ENCODE data around the gene DHX38. TPM values are rescaled to one million over a fixed set of nuclear protein-coding genes. Genes with fewer than 3 reads are reported as not detected.
"Not testable (repeated sequence)": the region's sequence is repeated elsewhere in the genome, so short reads cannot be mapped to it uniquely, and the experiment has no call there.

Gene DHX38
- total RNA-seq = 100 to 1,000 TPM in 1 of 2 donors, 10 to 100 TPM in 1; 81.2 to 119 TPM

DNA sequence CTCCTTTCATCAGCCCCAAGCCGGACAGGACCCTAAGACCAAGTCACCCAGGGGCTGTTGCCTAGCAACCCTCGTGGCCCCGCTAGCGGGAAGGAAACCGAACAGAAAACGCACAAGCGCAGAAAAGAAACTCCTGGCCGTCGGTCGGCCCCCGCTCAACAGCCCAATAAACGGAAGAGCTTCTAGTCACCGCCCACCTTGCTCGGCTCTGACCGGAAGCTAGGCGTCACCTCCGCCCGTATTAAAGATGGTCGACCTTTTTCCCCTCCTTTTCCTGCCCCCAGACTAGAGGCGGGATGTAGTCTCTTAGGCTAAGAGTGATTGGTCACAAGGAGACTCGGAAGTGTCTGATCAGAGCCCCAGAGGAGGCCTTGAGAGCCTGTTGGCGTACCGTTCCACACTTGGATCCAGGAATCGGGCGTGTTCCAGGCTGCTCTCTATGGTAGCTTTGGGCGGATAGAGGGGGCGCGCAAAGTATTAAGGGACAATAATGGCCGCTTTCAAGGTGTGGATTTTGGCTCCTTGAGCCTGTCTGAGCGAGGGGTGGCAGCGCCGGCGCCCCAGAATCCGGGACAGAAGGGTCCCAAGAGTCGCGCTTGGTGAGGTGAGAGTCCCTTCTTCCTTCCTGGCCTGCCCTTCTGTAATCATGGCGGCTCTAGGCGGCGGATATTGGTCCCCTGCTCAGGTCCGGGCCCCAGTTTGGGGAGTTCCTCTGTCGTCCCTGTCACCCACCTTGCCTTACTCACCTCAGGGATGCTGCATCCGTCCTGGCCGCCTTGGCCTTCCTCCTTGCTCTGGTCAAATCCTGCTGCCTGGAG, at the start of gene DHX38, which contains the start of gene TXNL4B:
Gene DHX38, plus strand, starts transcription at position 400 of the 818 bp plus-strand sequence. CDS start 2,311 bp downstream, outside the sequence.
Gene TXNL4B, minus strand, starts transcription at position 173 of the 818 bp plus-strand sequence. CDS start 2,871 bp downstream, outside the sequence.
- ATAC-seq (peak; percentile 96 to 97), DNase-seq (ENCODE audit: low spot score in 2 of 2) (peak; percentile 85 to 93)
- Mint-ChIP-seq H3K36me3 (peaks cover 35 to 42% of the 10 kb centered on the region in 2 donors), H3K27ac (peak within 1 kb of the TSS; percentile 98 to 99), H3K9me3 (no peaks in the 10 kb centered on the region)

- no peak for DNase-seq (ENCODE audit: low spot score in 2 of 2)
- Mint-ChIP-seq H3K36me3 (peaks cover 7 to 19% of the 10 kb centered on the region in 2 donors), H3K27ac (no peak overlapping the region), H3K9me3 (no peaks in the 10 kb centered on the region)
- no peak for ATAC-seq
Measured at GRCh38 chr16:72044296-72044695, 49.4 kb upstream of the DHX38 start.

- Mint-ChIP-seq H3K9me3 (peaks cover 1 to 2% of the 10 kb centered on the region in 2 donors), H3K36me3 (peaks cover 11 to 21% of the 10 kb centered on the region in 2 donors), H3K27ac (no peak overlapping the region)
- DNase-seq (ENCODE audit: low spot score in 2 of 2) = no peak
- ATAC-seq = no peak
Measured at GRCh38 chr16:72044825-72045359, 48.8 kb upstream of the DHX38 start.

DNA sequence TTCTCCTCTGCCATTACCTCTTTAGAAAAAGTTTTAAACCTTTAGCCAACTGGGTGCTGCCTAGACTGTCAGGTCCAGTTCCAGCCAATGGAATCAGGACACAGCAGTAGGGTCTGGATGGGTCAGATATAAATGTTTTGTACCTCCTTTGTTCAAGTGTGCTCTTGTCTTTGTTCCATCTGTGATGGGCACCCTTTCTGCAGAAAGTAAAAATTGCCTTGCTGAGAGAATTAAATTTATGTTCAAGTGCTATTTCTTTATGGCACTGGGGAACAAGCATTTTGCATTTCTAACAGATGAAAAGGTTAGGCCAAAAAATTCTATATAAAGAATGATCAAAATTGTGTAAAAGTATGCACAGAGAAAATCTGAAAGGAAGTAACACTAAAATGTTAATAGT, 44.5 kb upstream of the DHX38 start:
- Mint-ChIP-seq H3K9me3 (peaks cover 4 to 5% of the 10 kb centered on the region in 2 donors), H3K36me3 (peaks cover 5 to 15% of the 10 kb centered on the region in 2 donors), H3K27ac (no peak overlapping the region)
- DNase-seq (ENCODE audit: low spot score in 2 of 2) (no peak), ATAC-seq (no peak)

DNA sequence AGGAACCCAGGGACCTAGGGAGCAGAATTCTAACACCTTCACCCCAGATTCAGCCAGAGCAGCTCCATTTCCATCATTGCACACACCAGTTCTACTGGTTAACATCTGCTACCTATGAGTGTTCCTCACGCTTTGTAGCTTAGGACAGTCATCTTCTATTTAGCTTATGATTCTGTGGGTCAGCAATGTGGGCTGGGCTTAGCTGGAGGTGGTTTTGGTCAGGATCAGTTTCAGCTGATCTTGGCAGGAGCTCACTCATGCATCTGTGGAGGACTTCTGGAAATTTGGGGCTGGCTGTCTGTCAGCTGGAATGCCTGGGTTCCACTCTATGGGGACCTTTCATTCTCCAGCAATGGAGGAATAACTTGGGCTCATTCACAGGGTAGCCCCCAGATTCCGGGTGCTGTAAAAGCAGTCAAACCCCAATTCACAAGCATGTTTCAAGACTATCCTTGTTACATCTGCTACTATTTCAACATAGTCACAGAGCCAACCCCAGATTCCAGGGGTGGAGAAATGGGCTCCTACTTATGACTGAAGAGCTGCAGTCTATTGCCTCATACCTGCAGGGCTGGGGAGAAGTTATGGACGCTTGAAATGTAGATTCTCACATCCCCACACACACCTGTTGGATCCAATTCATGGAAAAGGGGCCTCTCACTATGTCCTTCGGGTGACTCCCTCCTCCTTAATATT, 42.7 kb upstream of the DHX38 start:
- H3K9me3 Mint-ChIP-seq = peaks cover 4 to 5% of the 10 kb centered on the region in 2 donors
- ATAC-seq = no peak
- peaks cover 5 to 15% of the 10 kb centered on the region in 2 donors for H3K36me3 Mint-ChIP-seq
- H3K27ac Mint-ChIP-seq = no peak overlapping the region
- no peak for DNase-seq (ENCODE audit: low spot score in 2 of 2)

GRCh38 chr16:72051818-72052217, 41.8 kb upstream of the DHX38 start:
- peaks cover 4 to 5% of the 10 kb centered on the region in 2 donors for H3K9me3 Mint-ChIP-seq
- no peak overlapping the region for H3K27ac Mint-ChIP-seq
- DNase-seq (ENCODE audit: low spot score in 2 of 2) (no peak), ATAC-seq (no peak)
- H3K36me3 Mint-ChIP-seq = peaks cover 5 to 15% of the 10 kb centered on the region in 2 donors

- not testable (repeated sequence) for ATAC-seq; H3K9me3 Mint-ChIP-seq; H3K27ac Mint-ChIP-seq; H3K36me3 Mint-ChIP-seq; DNase-seq (ENCODE audit: low spot score in 2 of 2)
Measured at GRCh38 chr16:72054254-72054847, 39.3 kb upstream of the DHX38 start, which contains the start of gene HP. Gene HP, plus strand, starts transcription at chr16:72054505. Its CDS starts 148 bp downstream, at chr16:72054653.

GRCh38 chr16:72055911-72056310, 37.7 kb upstream of the DHX38 start:
- ATAC-seq = no peak
- H3K9me3 Mint-ChIP-seq = no peaks in the 10 kb centered on the region
- no peak overlapping the region for H3K27ac Mint-ChIP-seq
- no peaks in the 10 kb centered on the region for H3K36me3 Mint-ChIP-seq
- DNase-seq (ENCODE audit: low spot score in 2 of 2) = no peak

DNA sequence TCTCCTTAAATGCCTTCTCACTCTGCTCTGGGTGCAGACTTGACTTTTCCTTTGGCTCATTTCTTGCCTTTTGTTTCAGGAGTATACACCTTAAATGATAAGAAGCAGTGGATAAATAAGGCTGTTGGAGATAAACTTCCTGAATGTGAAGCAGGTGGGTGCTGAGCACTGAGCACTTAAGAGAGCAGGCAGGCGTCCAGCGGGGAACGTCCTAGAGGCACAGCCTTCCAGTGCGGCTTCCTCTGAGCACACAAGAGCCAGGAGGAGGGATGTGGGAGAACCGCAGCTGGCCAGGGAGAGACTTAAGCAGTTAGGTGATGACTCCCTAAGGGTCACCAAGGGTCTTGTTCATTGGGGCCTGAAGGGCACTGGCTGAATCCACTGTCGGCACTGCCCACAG, 36.3 kb upstream of the DHX38 start:
- H3K27ac Mint-ChIP-seq; H3K36me3 Mint-ChIP-seq; ATAC-seq; H3K9me3 Mint-ChIP-seq; DNase-seq (ENCODE audit: low spot score in 2 of 2): not testable (repeated sequence)

- H3K36me3 Mint-ChIP-seq; H3K9me3 Mint-ChIP-seq; ATAC-seq; DNase-seq (ENCODE audit: low spot score in 2 of 2); H3K27ac Mint-ChIP-seq: not testable (repeated sequence)
Measured at GRCh38 chr16:72059060-72059459, 34.6 kb upstream of the DHX38 start.

DNA sequence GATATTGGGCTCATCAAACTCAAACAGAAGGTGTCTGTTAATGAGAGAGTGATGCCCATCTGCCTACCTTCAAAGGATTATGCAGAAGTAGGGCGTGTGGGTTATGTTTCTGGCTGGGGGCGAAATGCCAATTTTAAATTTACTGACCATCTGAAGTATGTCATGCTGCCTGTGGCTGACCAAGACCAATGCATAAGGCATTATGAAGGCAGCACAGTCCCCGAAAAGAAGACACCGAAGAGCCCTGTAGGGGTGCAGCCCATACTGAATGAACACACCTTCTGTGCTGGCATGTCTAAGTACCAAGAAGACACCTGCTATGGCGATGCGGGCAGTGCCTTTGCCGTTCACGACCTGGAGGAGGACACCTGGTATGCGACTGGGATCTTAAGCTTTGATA, 33.2 kb upstream of the DHX38 start:
- Mint-ChIP-seq H3K9me3 (no peaks in the 10 kb centered on the region), H3K36me3 (no peaks in the 10 kb centered on the region), H3K27ac (no peak overlapping the region)
- DNase-seq (ENCODE audit: low spot score in 2 of 2) (no peak), ATAC-seq (no peak)

DNA sequence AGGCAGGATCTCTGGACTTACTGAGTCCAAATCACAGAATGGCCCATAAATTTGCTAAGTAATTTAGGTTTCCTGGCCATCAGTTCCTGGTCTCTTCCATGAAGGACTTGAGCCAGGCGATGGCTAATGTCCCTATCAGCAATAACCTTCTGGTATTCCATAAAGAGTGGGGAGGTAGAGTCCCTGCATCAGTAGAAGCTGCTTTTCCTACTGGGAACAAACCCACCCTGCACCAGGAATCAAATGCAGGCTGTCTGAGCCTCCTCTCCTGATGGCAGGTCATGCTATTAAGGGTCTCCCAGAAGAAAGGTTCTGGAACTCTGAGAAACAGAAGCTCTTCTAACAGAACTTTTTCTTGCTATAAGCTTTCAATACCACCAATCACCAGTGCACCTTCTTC, 32.1 kb upstream of the DHX38 start:
- Mint-ChIP-seq H3K27ac (no peak overlapping the region), H3K36me3 (no peaks in the 10 kb centered on the region), H3K9me3 (no peaks in the 10 kb centered on the region)
- DNase-seq (ENCODE audit: low spot score in 2 of 2) (no peak), ATAC-seq (no peak)

DNA sequence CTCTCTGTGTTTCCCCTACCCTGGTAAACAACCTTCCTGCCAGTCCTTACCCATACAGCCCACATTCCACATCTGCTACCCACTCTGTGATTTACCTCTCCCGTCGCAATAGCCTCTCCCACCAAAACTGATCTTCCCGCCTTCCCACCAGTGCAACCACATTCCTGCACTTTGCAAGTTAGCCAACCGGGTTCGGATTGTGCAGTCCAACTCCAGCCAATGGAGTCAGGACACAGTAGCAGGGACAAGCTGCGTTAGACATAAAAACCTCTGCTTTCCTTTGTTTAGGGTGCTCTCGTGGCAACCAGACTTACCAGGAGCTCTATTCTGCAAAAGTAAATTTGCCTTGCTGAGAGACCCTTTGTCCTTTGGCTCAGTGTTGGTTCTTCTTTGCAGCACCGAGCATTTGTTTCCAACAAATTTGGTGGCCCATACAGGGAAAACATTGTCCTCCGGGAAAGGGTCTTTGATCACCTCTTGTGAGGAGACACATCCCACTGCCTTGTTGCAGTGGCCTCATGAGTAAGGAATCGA, 29.2 kb upstream of the DHX38 start:
- no peaks in the 10 kb centered on the region for H3K36me3 Mint-ChIP-seq
- ATAC-seq = no peak
- no peak for DNase-seq (ENCODE audit: low spot score in 2 of 2)

DNA sequence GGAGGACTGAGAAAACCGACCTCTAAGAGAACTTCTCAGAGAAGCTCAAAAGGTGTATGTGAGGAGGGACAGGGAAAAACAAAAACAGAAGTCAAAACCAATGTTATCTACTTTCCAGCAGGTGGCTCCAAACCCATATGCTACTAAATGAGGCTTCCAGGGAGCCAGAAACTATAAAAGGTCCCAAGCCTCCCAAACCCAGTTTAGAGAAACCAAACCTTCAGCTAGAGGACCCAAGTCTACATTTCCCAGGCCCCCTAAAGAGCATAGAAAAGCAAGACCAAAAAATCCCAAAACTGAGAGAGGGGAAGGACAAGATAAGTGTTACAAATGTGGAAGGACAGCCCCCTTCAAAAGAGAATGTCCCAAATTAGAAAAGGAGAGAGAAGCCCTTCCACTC, 26.9 kb upstream of the DHX38 start:
- no peak for DNase-seq (ENCODE audit: low spot score in 2 of 2)
- Mint-ChIP-seq H3K9me3 (no peaks in the 10 kb centered on the region), H3K27ac (no peak overlapping the region), H3K36me3 (no peaks in the 10 kb centered on the region)
- no peak for ATAC-seq

More for the DNA sequence above, 29.2 kb upstream of the DHX38 start:
- no peaks in the 10 kb centered on the region for H3K9me3 Mint-ChIP-seq
- no peak overlapping the region for H3K27ac Mint-ChIP-seq

GRCh38 chr16:72068930-72069329, 24.7 kb upstream of the DHX38 start:
- DNase-seq (ENCODE audit: low spot score in 2 of 2) = no peak
- no peak for ATAC-seq
- H3K36me3 Mint-ChIP-seq = no peaks in the 10 kb centered on the region

GRCh38 chr16:72072514-72073342, 20.9 kb upstream of the DHX38 start:
- H3K36me3 Mint-ChIP-seq = no peaks in the 10 kb centered on the region
- H3K27ac Mint-ChIP-seq = no peak overlapping the region
- ATAC-seq (no peak), DNase-seq (ENCODE audit: low spot score in 2 of 2) (no peak)
- H3K9me3 Mint-ChIP-seq = no peaks in the 10 kb centered on the region

More at GRCh38 chr16:72068930-72069329, 24.7 kb upstream of the DHX38 start:
- Mint-ChIP-seq H3K9me3 (no peaks in the 10 kb centered on the region), H3K27ac (no peak overlapping the region)
